Activated naive CD8-positive, alpha-beta T cell treated with anti-CD3 and anti-CD28 coated beads, Interleukin-2, amount 10 ng/mL, durations not matched to agents 7 days and 5 days (primary cell): ENCODE results near the gene MSH2. TPM values are rescaled to one million over a fixed set of nuclear protein-coding genes. Genes with fewer than 3 reads are reported as not detected.
"Not testable (repeated sequence)": the region's sequence is repeated elsewhere in the genome, so short reads cannot be mapped to it uniquely, and the experiment has no call there.

Source experiments
- ATAC-seq: fragments of 150-1000 bp; cut with Tn5 transposase; one replicate; pipeline ENCODE4 v1.10.0; 2021; ENCODE audit warnings: low read depth, moderate library complexity
- POLR2A ChIA-PET: fragments of 350-600 bp; sonication (Branson Sonifier 250); formaldehyde crosslinking; loops from one replicate; lab custom pipeline; 2021; ENCODE audit warnings: antibody characterized with exemption; lab: Charles Lee
- DNase-seq: peaks from one replicate; pipeline ENCODE4 v3.0.0; 2021
- H3K27ac Mint-ChIP-seq: one replicate; pipeline ENCODE4 v1.8.0; 2022; ENCODE audit warnings: mild to moderate bottlenecking, mixed read lengths
- H3K27me3 Mint-ChIP-seq: one replicate; pipeline ENCODE4 v1.8.0; 2022; ENCODE audit warnings: mild to moderate bottlenecking, moderate library complexity, mixed read lengths
- H3K36me3 Mint-ChIP-seq: one replicate; pipeline ENCODE4 v1.8.0; 2021; ENCODE audit warnings: mild to moderate bottlenecking, mixed read lengths
- H3K4me1 Mint-ChIP-seq: one replicate; pipeline ENCODE4 v1.8.0; 2021; ENCODE audit warnings: mixed read lengths
- H3K4me3 Mint-ChIP-seq: one replicate; pipeline ENCODE4 v1.8.0; 2022; ENCODE audit warnings: mild to moderate bottlenecking, moderate library complexity, mixed read lengths
- H3K9me3 Mint-ChIP-seq: one replicate; pipeline ENCODE4 v1.8.0; 2021; ENCODE audit warnings: mixed read lengths
- total RNA-seq, 2 experiments: library from RNA; stranded (reverse); gene quantifications; one replicate each; pipeline ENCODE4 v1.2.3, GENCODE V29; 2021

The MSH2 gene
- total RNA-seq, 2 experiments from 2014 or later, result 43.9 to 46.8 TPM

GRCh38 chr2:47388888-47389287 lies 14.1 kb upstream of the MSH2 start:
- H3K36me3 Mint-ChIP-seq, result no peaks in the 10 kb centered on the region
- POLR2A ChIA-PET, result no interaction called here

GRCh38 chr2:47389692-47390091 lies 13.3 kb upstream of the MSH2 start:
- DNase-seq (no peak), ATAC-seq (no peak)
- Mint-ChIP-seq H3K4me1 (no peaks in the 10 kb centered on the region), H3K4me3 (no peak overlapping the region), H3K36me3 (no peaks in the 10 kb centered on the region), H3K27me3 (peaks cover 18% of the 10 kb centered on the region), H3K9me3 (no peaks in the 10 kb centered on the region), H3K27ac (no peak overlapping the region)
- POLR2A ChIA-PET, result no interaction called here

More at GRCh38 chr2:47388888-47389287, 14.1 kb upstream of the MSH2 start:
- Mint-ChIP-seq H3K4me1 (no peaks in the 10 kb centered on the region), H3K9me3 (no peaks in the 10 kb centered on the region), H3K27ac (no peak overlapping the region), H3K4me3 (no peak overlapping the region), H3K27me3 (peaks cover 18% of the 10 kb centered on the region)
- DNase-seq (no peak), ATAC-seq (no peak)

- DNase-seq (no peak), ATAC-seq (no peak)
- Mint-ChIP-seq H3K36me3 (peaks cover 18% of the 10 kb centered on the region), H3K27ac (peak overlapping the region; percentile 96), H3K4me3 (peak overlapping the region; percentile 99), H3K9me3 (peaks cover 2% of the 10 kb centered on the region), H3K27me3 (no peaks in the 10 kb centered on the region), H3K4me1 (peaks cover 18% of the 10 kb centered on the region)
- POLR2A ChIA-PET, result interaction anchor here (0.7 to 2.6 kb wide), 8 partner anchors 15 to 1791 kb away, joined by 3 to 15 read pairs (median 3); partner anchors contain the start of genes MSH6 and SRBD1
Observed at GRCh38 chr2:47401789-47402554, 984 bp upstream of the MSH2 start.

GRCh38 chr2:47402555-47402804 lies 476 bp upstream of the MSH2 start:
- peaks cover 22% of the 10 kb centered on the region for H3K36me3 Mint-ChIP-seq
- H3K4me1 Mint-ChIP-seq, result peaks cover 22% of the 10 kb centered on the region
- ATAC-seq (no peak), DNase-seq (no peak)
- no peaks in the 10 kb centered on the region for H3K27me3 Mint-ChIP-seq
- peaks cover 2% of the 10 kb centered on the region for H3K9me3 Mint-ChIP-seq
- H3K4me3 Mint-ChIP-seq, result peak overlapping the region; percentile 99
- POLR2A ChIA-PET, result interaction anchor here (0.7 to 2.6 kb wide), 9 partner anchors 16 to 1792 kb away, joined by 3 to 15 read pairs (median 3); partner anchors contain the start of genes MSH6 and SRBD1
- H3K27ac Mint-ChIP-seq, result peak overlapping the region; percentile 96

DNA sequence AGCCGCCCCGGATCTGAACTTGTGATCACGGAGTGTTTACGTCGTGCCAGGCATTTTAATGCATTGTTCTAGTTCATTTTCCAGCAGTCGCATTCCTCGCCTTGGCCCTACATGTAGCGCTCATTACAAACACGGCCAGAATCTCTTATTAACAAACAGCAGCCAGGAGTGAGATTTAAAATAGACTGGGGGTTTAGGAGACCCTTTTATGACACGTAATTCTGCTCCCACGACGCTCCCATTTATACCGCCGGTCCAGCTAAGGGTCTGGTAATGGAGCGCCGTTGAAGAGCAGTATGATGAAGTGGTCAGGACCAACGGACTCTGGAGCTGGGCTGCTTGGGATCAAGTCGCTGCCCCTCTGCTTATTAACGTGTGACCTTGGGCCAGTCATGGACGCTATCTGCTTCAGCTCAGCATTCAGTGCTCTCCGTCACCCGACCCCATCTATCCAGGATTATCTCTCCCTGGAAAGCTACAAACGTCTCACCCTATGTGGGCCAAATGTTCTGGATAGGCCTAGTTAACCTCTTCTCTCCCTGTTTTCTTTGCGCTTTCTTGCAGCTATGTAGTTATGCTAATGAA lies 745 bp downstream of the MSH2 start:
- POLR2A ChIA-PET, result interaction anchor here (0.6 to 2.6 kb wide), 3 partner anchors 8 to 914 kb away, joined by 3 to 15 read pairs (median 4); partner anchors contain the start of gene MSH6
- no peaks in the 10 kb centered on the region for H3K27me3 Mint-ChIP-seq
- ATAC-seq (no peak), DNase-seq (no peak)
- peaks cover 32% of the 10 kb centered on the region for H3K36me3 Mint-ChIP-seq
- peak overlapping the region; percentile 96 for H3K27ac Mint-ChIP-seq
- peak overlapping the region; percentile 99 for H3K4me3 Mint-ChIP-seq
- H3K4me1 Mint-ChIP-seq, result peaks cover 28% of the 10 kb centered on the region
- peaks cover 2% of the 10 kb centered on the region for H3K9me3 Mint-ChIP-seq

DNA sequence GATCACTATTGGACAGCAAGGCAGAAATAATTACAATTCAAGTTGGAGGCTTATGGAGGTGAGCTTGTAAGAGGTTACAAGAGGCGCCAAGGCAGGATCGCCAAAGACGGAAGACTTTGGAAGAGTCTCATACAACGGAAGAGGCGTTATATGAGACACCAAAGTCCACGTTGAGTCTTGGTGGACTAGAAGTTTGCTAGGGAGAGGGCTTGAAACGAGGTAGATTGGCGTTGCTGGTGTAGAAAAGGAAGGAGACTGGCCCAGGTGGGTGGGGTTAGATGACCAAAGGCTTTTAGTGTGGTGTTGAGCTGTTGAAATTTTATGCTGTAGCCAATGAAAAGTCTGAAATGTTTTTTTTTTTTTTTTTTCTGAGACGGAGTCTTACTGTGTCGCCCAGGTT lies 1.4 kb downstream of the MSH2 start:
- peaks cover 34% of the 10 kb centered on the region for H3K36me3 Mint-ChIP-seq
- peak overlapping the region; percentile 96 for H3K27ac Mint-ChIP-seq
- H3K27me3 Mint-ChIP-seq, result no peaks in the 10 kb centered on the region
- H3K9me3 Mint-ChIP-seq, result peaks cover 2% of the 10 kb centered on the region
- POLR2A ChIA-PET, result interaction anchor here (0.6 to 2.6 kb wide), 3 partner anchors 8 to 915 kb away, joined by 3 to 15 read pairs (median 4); partner anchors contain the start of gene MSH6
- no peak for DNase-seq
- H3K4me3 Mint-ChIP-seq, result peak overlapping the region; percentile 99
- peaks cover 28% of the 10 kb centered on the region for H3K4me1 Mint-ChIP-seq
- ATAC-seq, result no peak

DNA sequence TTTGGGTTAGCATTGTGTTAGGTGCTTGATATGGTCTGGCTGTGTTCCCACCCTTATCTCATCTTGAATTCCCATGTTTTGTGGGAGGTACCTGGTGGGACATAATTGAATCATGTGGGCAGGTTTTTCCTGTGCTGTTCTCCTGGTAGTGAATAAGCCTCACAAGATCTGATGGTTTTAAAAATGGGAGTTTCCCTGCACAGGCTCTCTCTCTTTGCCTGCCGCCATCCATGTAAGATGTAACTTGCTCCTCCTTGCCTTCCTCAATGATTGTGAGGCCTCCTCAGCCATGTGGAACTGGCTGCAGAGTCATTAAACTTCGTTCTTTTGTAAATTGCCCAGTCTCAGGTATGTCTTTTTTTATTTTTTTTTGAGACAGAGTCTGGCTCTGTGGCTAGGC lies 2.8 kb downstream of the MSH2 start:
- Mint-ChIP-seq H3K4me1 (peaks cover 28% of the 10 kb centered on the region), H3K27me3 (no peaks in the 10 kb centered on the region), H3K36me3 (peaks cover 37% of the 10 kb centered on the region), H3K4me3 (peak overlapping the region; percentile 16), H3K27ac (no peak overlapping the region), H3K9me3 (peaks cover 2% of the 10 kb centered on the region)
- ATAC-seq (no peak), DNase-seq (no peak)
- POLR2A ChIA-PET, result no interaction called here

DNA sequence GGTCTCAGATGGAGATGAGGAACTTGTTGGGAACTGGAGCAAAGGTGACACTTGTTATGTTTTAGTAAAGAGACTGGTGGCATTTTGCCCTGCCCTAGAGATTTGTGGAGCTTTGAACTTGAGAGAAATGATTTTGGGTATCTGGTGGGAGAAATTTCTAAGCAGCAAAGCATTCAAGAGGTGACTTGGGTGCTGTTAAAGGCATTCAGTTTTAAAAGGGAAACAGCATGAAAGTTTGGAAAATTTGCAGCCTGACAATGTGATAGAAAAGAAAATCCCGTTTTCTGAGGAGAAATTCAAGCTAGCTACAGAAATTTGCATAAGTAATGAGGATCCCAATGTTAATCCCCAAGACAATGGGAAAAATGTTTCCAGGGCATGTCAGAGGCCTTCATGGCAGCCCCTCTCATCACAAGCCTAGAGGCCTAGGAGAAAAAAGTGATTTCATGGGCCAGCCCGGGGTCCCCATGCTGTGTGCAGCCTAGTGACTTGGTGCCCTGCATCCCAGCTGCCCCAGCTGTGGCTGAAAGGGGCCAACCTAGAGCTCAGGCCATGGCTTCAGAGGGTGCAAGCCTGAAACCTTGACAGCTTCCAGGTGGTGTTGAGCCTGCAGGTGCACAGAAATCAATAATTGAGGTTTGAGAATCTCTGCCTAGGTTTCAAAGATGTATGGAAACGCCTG lies 3.8 kb downstream of the MSH2 start:
- ATAC-seq, POLR2A ChIA-PET, H3K27ac Mint-ChIP-seq, H3K4me3 Mint-ChIP-seq, H3K9me3 Mint-ChIP-seq, H3K27me3 Mint-ChIP-seq, DNase-seq: not testable (repeated sequence)
- peaks cover 37% of the 10 kb centered on the region for H3K36me3 Mint-ChIP-seq
- H3K4me1 Mint-ChIP-seq, result peaks cover 28% of the 10 kb centered on the region

- H3K36me3 Mint-ChIP-seq, result peaks cover 43% of the 10 kb centered on the region
- ATAC-seq, POLR2A ChIA-PET, H3K4me3 Mint-ChIP-seq, DNase-seq, H3K27me3 Mint-ChIP-seq, H3K9me3 Mint-ChIP-seq, H3K27ac Mint-ChIP-seq: not testable (repeated sequence)
- peaks cover 26% of the 10 kb centered on the region for H3K4me1 Mint-ChIP-seq
Observed at GRCh38 chr2:47407976-47408375, 5.0 kb downstream of the MSH2 start.

GRCh38 chr2:47414682-47415458 lies 11.9 kb downstream of the MSH2 start:
- POLR2A ChIA-PET, result interaction anchor here (0.7 kb wide), 1 partner anchor 34 kb away, joined by 7 read pairs; no protein-coding TSS in a partner anchor
- Mint-ChIP-seq H3K4me1 (peaks cover 6% of the 10 kb centered on the region), H3K9me3 (no peaks in the 10 kb centered on the region), H3K4me3 (no peak overlapping the region), H3K36me3 (peaks cover 27% of the 10 kb centered on the region), H3K27me3 (no peaks in the 10 kb centered on the region), H3K27ac (no peak overlapping the region)
- ATAC-seq, result no peak
- DNase-seq, result no peak

- POLR2A ChIA-PET, result no interaction called here
- H3K27ac Mint-ChIP-seq, result peak overlapping the region; percentile 50
- ATAC-seq (no peak), DNase-seq (no peak)
- H3K9me3 Mint-ChIP-seq, result no peaks in the 10 kb centered on the region
- H3K4me1 Mint-ChIP-seq, result peaks cover 1% of the 10 kb centered on the region
- H3K4me3 Mint-ChIP-seq, result no peak overlapping the region
- H3K36me3 Mint-ChIP-seq, result peaks cover 28% of the 10 kb centered on the region
- H3K27me3 Mint-ChIP-seq, result no peaks in the 10 kb centered on the region
Observed at GRCh38 chr2:47420214-47420613, 17.3 kb downstream of the MSH2 start.

GRCh38 chr2:47420683-47421082 lies 17.7 kb downstream of the MSH2 start:
- H3K4me3 Mint-ChIP-seq, POLR2A ChIA-PET, H3K9me3 Mint-ChIP-seq, H3K4me1 Mint-ChIP-seq, DNase-seq, H3K27ac Mint-ChIP-seq, H3K27me3 Mint-ChIP-seq, ATAC-seq: not testable (repeated sequence)
- peaks cover 28% of the 10 kb centered on the region for H3K36me3 Mint-ChIP-seq

GRCh38 chr2:47422016-47422415 lies 19.1 kb downstream of the MSH2 start:
- peaks cover 22% of the 10 kb centered on the region for H3K36me3 Mint-ChIP-seq
- no peak overlapping the region for H3K27ac Mint-ChIP-seq
- POLR2A ChIA-PET, result interaction anchor here (0.5 kb wide), 1 partner anchor 444 kb away, joined by 5 read pairs; no protein-coding TSS in a partner anchor
- H3K4me3 Mint-ChIP-seq, result no peak overlapping the region
- ATAC-seq, result no peak
- H3K9me3 Mint-ChIP-seq, result no peaks in the 10 kb centered on the region
- H3K4me1 Mint-ChIP-seq, result peaks cover 1% of the 10 kb centered on the region
- DNase-seq, result no peak
- no peaks in the 10 kb centered on the region for H3K27me3 Mint-ChIP-seq
